Skeletal muscle satellite cell (primary cell): ENCODE data around the gene MAPRE3.

ENCODE experiments used
- H3K27me3 ChIP-seq: 2 replicates; pipeline ENCODE4 v1.7.0; 2013; ENCODE audit warnings: low read length; ENCODE audit not compliant: control insufficient read depth, insufficient read depth
- H3K36me3 ChIP-seq: 2 replicates; pipeline ENCODE4 v1.7.0; 2013; ENCODE audit warnings: mild to moderate bottlenecking, control low read depth, low read length; ENCODE audit not compliant: insufficient read depth
- H3K4me1 ChIP-seq: 2 replicates; pipeline ENCODE4 v1.7.0; 2013; ENCODE audit warnings: low read length; ENCODE audit not compliant: control insufficient read depth, insufficient read depth
- H3K4me2 ChIP-seq: 2 replicates; pipeline ENCODE4 v1.7.0; 2013; ENCODE audit warnings: mild to moderate bottlenecking, low read length
- H3K4me3 ChIP-seq: 2 replicates; pipeline ENCODE4 v1.7.0; 2013; ENCODE audit warnings: low read length
- H3K9ac ChIP-seq: 2 replicates; pipeline ENCODE4 v1.7.0; 2013; ENCODE audit warnings: mild to moderate bottlenecking, low read depth, low read length, moderate library complexity
- H3K9me3 ChIP-seq: replicated peaks from 2 replicates; pipeline ENCODE4 v1.7.0; 2013; ENCODE audit warnings: mild to moderate bottlenecking, control low read depth, low read length

The MAPRE3 gene

DNA sequence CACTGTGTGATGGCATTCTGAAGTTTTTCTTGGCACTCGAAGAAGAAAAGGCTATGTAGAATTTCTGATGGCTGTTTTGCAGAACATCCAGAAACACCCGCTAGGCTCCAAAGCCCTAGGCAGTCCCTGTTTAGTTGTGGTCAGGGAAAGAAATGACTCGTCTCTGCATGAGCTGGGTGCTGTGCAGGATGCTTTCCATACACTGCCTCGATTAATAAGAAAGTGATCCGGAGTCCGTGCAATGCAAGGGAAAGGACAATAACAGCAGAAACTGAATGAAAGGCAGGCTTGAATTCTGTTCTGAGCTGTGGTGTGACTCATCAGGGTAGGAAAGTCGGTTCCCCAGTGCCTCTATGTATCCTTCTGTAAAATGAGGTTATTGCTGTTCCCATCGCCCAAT is 18.7 kb downstream of the MAPRE3 start:
- H3K9me3 ChIP-seq, result no peaks in the 10 kb centered on the region
- H3K36me3 ChIP-seq, result no peaks in the 10 kb centered on the region
- peaks cover 16% of the 10 kb centered on the region for H3K4me1 ChIP-seq
- no peak overlapping the region for H3K4me3 ChIP-seq
- H3K4me2 ChIP-seq, result no peak overlapping the region
- H3K9ac ChIP-seq, result no peak overlapping the region
- peaks cover 4% of the 10 kb centered on the region for H3K27me3 ChIP-seq

DNA sequence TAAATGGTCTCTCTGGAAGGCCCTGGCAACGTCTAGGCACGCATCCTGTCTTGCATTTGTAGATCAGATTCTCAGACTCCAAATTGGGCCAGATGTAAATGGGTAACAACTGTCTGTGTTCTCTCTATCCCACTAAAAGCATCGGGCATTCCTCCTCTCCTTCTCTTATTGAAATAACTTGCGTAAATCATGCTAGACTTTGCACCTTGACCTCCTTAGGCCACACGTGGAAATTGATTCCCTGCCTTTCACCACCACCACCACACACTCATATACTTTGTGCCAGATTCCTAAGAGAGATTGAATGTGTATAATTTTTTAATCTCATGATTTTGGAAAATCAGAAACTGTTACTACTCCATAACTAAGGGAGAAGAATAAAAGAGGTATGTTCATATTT is 21.3 kb downstream of the MAPRE3 start:
- Histone ChIP-seq H3K4me3 (no peak overlapping the region), H3K4me2 (no peak overlapping the region), H3K4me1 (peaks cover 16% of the 10 kb centered on the region), H3K9me3 (no peaks in the 10 kb centered on the region), H3K9ac (no peak overlapping the region), H3K27me3 (peaks cover 4% of the 10 kb centered on the region), H3K36me3 (no peaks in the 10 kb centered on the region)

DNA sequence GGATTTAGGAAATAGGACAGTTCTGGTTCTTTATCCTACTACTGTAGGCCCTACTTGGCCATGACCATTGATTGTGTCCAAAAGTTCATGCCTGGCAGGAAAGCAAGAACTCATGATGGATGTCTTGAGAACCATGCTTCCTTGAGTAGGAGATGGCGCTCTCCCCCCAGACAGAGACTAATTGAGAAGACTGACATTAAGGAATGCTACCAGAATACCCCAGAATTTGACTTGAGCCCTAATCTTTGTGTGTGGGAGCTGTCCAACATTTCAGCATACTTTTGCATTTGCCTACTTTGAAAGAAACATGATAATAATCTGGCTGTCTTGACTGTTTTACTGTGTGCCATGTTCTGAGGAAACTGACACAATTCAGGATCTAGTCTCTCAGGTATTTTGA is 23.3 kb downstream of the MAPRE3 start:
- H3K27me3 ChIP-seq, result peaks cover 4% of the 10 kb centered on the region
- no peaks in the 10 kb centered on the region for H3K9me3 ChIP-seq
- no peak overlapping the region for H3K4me3 ChIP-seq
- H3K4me1 ChIP-seq, result peaks cover 6% of the 10 kb centered on the region
- no peak overlapping the region for H3K4me2 ChIP-seq
- no peak overlapping the region for H3K9ac ChIP-seq
- no peaks in the 10 kb centered on the region for H3K36me3 ChIP-seq

DNA sequence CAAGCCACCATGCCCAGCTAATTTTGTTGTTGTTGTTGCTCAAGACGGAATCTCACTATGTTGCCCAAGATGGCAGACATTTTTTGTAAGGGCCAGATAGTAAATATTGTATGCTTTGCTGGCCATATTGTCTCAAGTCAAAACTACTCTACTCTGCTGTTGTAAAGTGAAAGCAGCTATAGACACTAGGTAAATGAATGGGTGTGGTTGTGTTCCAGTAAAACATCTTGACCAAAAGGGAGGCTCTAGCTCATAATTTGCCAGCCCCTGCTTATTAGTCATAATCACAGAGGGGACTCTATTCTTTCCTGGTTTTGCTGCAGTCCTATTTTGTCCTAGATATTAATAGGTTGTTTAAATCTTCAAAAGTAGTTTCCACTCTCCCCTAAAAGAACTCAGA is 24.5 kb downstream of the MAPRE3 start:
- no peak overlapping the region for H3K9ac ChIP-seq
- H3K27me3 ChIP-seq, result no peaks in the 10 kb centered on the region
- no peak overlapping the region for H3K4me2 ChIP-seq
- no peak overlapping the region for H3K4me3 ChIP-seq
- H3K36me3 ChIP-seq, result no peaks in the 10 kb centered on the region
- no peaks in the 10 kb centered on the region for H3K9me3 ChIP-seq
- no peaks in the 10 kb centered on the region for H3K4me1 ChIP-seq

GRCh38 chr2:26997394-26997793 is 27.0 kb downstream of the MAPRE3 start:
- no peaks in the 10 kb centered on the region for H3K9me3 ChIP-seq
- no peak overlapping the region for H3K9ac ChIP-seq
- no peaks in the 10 kb centered on the region for H3K27me3 ChIP-seq
- no peak overlapping the region for H3K4me2 ChIP-seq
- H3K4me3 ChIP-seq, result no peak overlapping the region
- H3K4me1 ChIP-seq, result no peaks in the 10 kb centered on the region
- H3K36me3 ChIP-seq, result no peaks in the 10 kb centered on the region

- H3K4me3 ChIP-seq, result no peak overlapping the region
- H3K4me2 ChIP-seq, result no peak overlapping the region
- no peaks in the 10 kb centered on the region for H3K36me3 ChIP-seq
- H3K9ac ChIP-seq, result no peak overlapping the region
- H3K27me3 ChIP-seq, result no peaks in the 10 kb centered on the region
- H3K4me1 ChIP-seq, result no peaks in the 10 kb centered on the region
- H3K9me3 ChIP-seq, result no peaks in the 10 kb centered on the region
These were observed 27.9 kb downstream of the MAPRE3 start for GRCh38 chr2:26998323-26998722.

- Histone ChIP-seq H3K27me3 (no peaks in the 10 kb centered on the region), H3K9ac (no peak overlapping the region), H3K4me2 (no peak overlapping the region), H3K4me3 (no peak overlapping the region), H3K4me1 (peaks cover 5% of the 10 kb centered on the region), H3K9me3 (no peaks in the 10 kb centered on the region), H3K36me3 (no peaks in the 10 kb centered on the region)
These were observed 29.8 kb downstream of the MAPRE3 start for GRCh38 chr2:27000228-27000627.

GRCh38 chr2:27000995-27001394 is 30.6 kb downstream of the MAPRE3 start:
- H3K9ac ChIP-seq, result no peak overlapping the region
- peaks cover 5% of the 10 kb centered on the region for H3K4me1 ChIP-seq
- no peak overlapping the region for H3K4me2 ChIP-seq
- no peaks in the 10 kb centered on the region for H3K27me3 ChIP-seq
- H3K4me3 ChIP-seq, result no peak overlapping the region
- no peaks in the 10 kb centered on the region for H3K36me3 ChIP-seq
- H3K9me3 ChIP-seq, result no peaks in the 10 kb centered on the region

GRCh38 chr2:27001950-27002349 is 31.5 kb downstream of the MAPRE3 start:
- Histone ChIP-seq H3K9ac (no peak overlapping the region), H3K4me3 (no peak overlapping the region), H3K4me1 (peaks cover 5% of the 10 kb centered on the region), H3K27me3 (no peaks in the 10 kb centered on the region), H3K4me2 (no peak overlapping the region), H3K36me3 (no peaks in the 10 kb centered on the region), H3K9me3 (no peaks in the 10 kb centered on the region)

DNA sequence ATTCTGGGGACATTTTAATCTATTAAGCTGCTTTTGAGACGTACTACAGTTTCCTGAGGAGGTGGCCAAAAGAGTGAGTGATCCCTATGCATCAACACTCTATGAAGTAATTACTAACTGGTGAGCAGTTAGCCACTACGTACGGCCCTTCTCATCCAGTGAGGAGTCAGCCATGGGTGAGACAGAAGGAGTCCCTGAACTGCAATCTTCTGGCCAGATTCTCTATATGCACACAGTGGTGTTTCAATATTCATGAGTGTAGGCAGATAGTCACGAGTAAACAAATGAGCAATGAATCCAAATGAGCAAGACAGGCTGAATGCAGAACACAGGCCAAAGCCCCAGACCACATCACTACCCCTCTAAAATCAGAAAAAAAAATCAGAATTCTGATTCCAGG is 32.6 kb downstream of the MAPRE3 start:
- Histone ChIP-seq H3K9ac (no peak overlapping the region), H3K27me3 (no peaks in the 10 kb centered on the region), H3K4me3 (no peak overlapping the region), H3K9me3 (no peaks in the 10 kb centered on the region), H3K4me1 (peaks cover 5% of the 10 kb centered on the region), H3K36me3 (no peaks in the 10 kb centered on the region), H3K4me2 (no peak overlapping the region)

DNA sequence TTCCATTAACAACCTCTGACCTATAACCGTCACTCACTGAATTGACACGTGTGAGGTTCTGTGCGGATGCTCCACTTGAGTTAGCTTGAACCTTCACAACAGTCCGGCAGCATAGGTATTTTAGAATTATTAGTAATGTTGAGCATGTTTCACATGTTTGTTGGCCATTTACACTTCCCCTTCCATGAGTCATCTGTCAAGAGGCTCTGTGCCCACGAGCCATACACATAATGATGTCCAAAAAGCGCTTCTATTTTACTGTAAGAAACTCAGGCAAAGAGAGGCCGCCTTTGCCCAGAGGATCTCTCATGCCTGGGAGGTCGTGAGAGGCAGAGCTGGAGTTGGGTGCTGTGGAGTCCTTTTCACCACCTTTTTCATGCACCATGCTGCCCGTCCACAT is 33.4 kb downstream of the MAPRE3 start:
- Histone ChIP-seq H3K27me3 (no peaks in the 10 kb centered on the region), H3K9ac (no peak overlapping the region), H3K4me3 (no peak overlapping the region), H3K4me2 (no peak overlapping the region), H3K4me1 (peaks cover 5% of the 10 kb centered on the region), H3K36me3 (no peaks in the 10 kb centered on the region), H3K9me3 (no peaks in the 10 kb centered on the region)

GRCh38 chr2:27006602-27007415 is 36.4 kb downstream of the MAPRE3 start:
- no peaks in the 10 kb centered on the region for H3K36me3 ChIP-seq
- H3K4me1 ChIP-seq, result peaks cover 16% of the 10 kb centered on the region
- no peaks in the 10 kb centered on the region for H3K9me3 ChIP-seq
- no peak overlapping the region for H3K4me2 ChIP-seq
- no peak overlapping the region for H3K4me3 ChIP-seq
- H3K27me3 ChIP-seq, result no peaks in the 10 kb centered on the region
- no peak overlapping the region for H3K9ac ChIP-seq
